A673 (cell line): ENCODE results near the gene CLEC4M. TPM values are rescaled to one million over a fixed set of nuclear protein-coding genes. Genes with fewer than 3 reads are reported as not detected.

ENCODE experiments used
- BruUV-seq: library from RNA; stranded (reverse); fragments of 400-500 nt; replicated peaks from 2 replicates; lab custom pipeline; 2021; lab: Mats Ljungman, UMichigan
- CTCF ChIA-PET: fragments of 300-600 bp; sonication (Branson Sonifier 250); formaldehyde crosslinking; loops from one replicate; lab custom pipeline; 2022; ENCODE audit warnings: antibody characterized with exemption; lab: Charles Lee
- POLR2A ChIA-PET: fragments of 300-600 bp; sonication (Branson Sonifier 250); formaldehyde crosslinking; loops from one replicate; lab custom pipeline; 2022; ENCODE audit warnings: antibody characterized with exemption; ENCODE audit not compliant: low non-redundant PET; lab: Charles Lee
- DNase-seq: peaks from one replicate; pipeline ENCODE4 v3.0.0-alpha.2; 2015; ENCODE audit warnings: low spot score
- H3K27ac ChIP-seq: fragments of 200-600 bp; sonication (generic); 2 replicates; pipeline ENCODE4 v1.5.1; 2016; ENCODE audit warnings: mixed run types, low read depth, mild to moderate bottlenecking, mixed read lengths, antibody characterized with exemption, low read length; ENCODE audit not compliant: poor library complexity, severe bottlenecking
- H3K27me3 ChIP-seq: fragments of 200-600 bp; sonication (generic); replicated peaks from 2 replicates; pipeline ENCODE4 v1.6.1; 2017; ENCODE audit warnings: mixed run types, low read depth, mild to moderate bottlenecking, mixed read lengths, antibody characterized with exemption, low read length; ENCODE audit not compliant: insufficient read depth, poor library complexity
- H3K36me3 ChIP-seq: fragments of 200-600 bp; sonication (generic); 2 replicates; pipeline ENCODE4 v1.6.1; 2016; ENCODE audit warnings: mixed run types, mild to moderate bottlenecking, mixed read lengths, antibody characterized with exemption, low read length; ENCODE audit not compliant: insufficient read depth, poor library complexity, severe bottlenecking
- H3K4me1 ChIP-seq: fragments of 200-600 bp; sonication (generic); 2 replicates; pipeline ENCODE4 v1.6.1; 2017; ENCODE audit warnings: mixed run types, mild to moderate bottlenecking, mixed read lengths, antibody characterized with exemption, low read length; ENCODE audit not compliant: insufficient read depth, poor library complexity, severe bottlenecking
- H3K4me3 ChIP-seq: fragments of 200-600 bp; sonication (generic); 2 replicates; pipeline ENCODE4 v1.5.1; 2016; ENCODE audit warnings: low read depth, mixed run types, mild to moderate bottlenecking, mixed read lengths, low read length; ENCODE audit not compliant: poor library complexity, severe bottlenecking
- H3K9me3 ChIP-seq: fragments of 200-600 bp; sonication (generic); 2 replicates; pipeline ENCODE4 v1.6.1; 2016; ENCODE audit warnings: mixed run types, low read depth, mild to moderate bottlenecking, mixed read lengths, antibody characterized with exemption, low read length; ENCODE audit not compliant: poor library complexity, severe bottlenecking
- CTCF ChIP-seq: fragments of 300-800, 200-600 bp; sonication (generic); conservative IDR thresholded peaks from 2 replicates; pipeline ENCODE4 v1.5.1; 2017; ENCODE audit warnings: low read depth, mild to moderate bottlenecking, antibody characterized with exemption, low read length, moderate library complexity, mixed read lengths
- EZH2 ChIP-seq: fragments of 200-600 bp; sonication (generic); IDR thresholded peaks from 2 replicates; pipeline ENCODE4 v1.6.1; 2017; ENCODE audit warnings: borderline replicate concordance, low read depth, mild to moderate bottlenecking, mixed read lengths, antibody characterized with exemption, low read length; ENCODE audit not compliant: poor library complexity, severe bottlenecking
- intact Hi-C: fragments of 100-400 bp; cut with micrococcal nuclease; formaldehyde crosslinking; loops from one replicate; pipeline ENCODE4 v1.10.0; 2022; ENCODE audit not compliant: unreplicated experiment
- total RNA-seq: library from RNA; stranded (reverse); gene quantifications from 2 replicates; pipeline ENCODE4 v1.2.3, GENCODE V29; 2021

CLEC4M gene
- total RNA-seq, 1 experiment from 2014 or later = not detected

- BruUV-seq = no TSS peak
- POLR2A ChIA-PET = no interaction called here
- H3K27ac ChIP-seq = no peak within 1 kb of the TSS
- CTCF ChIA-PET = no interaction called here
- no peaks in the 10 kb centered on the region for H3K4me1 ChIP-seq
- H3K27me3 ChIP-seq = peaks cover 67% of the 10 kb centered on the region
- H3K36me3 ChIP-seq = no peaks in the 10 kb centered on the region
- no peak within 1 kb of the TSS for H3K4me3 ChIP-seq
- TF ChIP-seq EZH2 (no peak), CTCF (no peak)
- no peak for DNase-seq
- intact Hi-C loops = no loop called here
- no peaks in the 10 kb centered on the region for H3K9me3 ChIP-seq
Observed at GRCh38 chr19:7732045-7732444, 31.0 kb upstream of the CLEC4M start, which contains the start of gene CLEC4G. TSS of gene CLEC4G (minus strand) at chr19:7732110. CDS start at chr19:7732102, 8 bp downstream.

- BruUV-seq = no TSS peak
- Histone ChIP-seq H3K36me3 (no peaks in the 10 kb centered on the region), H3K4me1 (no peaks in the 10 kb centered on the region), H3K4me3 (no peak overlapping the region), H3K27ac (no peak overlapping the region), H3K9me3 (no peaks in the 10 kb centered on the region), H3K27me3 (peaks cover 57% of the 10 kb centered on the region)
- DNase-seq = no peak
- no peak for TF ChIP-seq EZH2
- no peak for TF ChIP-seq CTCF
- intact Hi-C loops = no loop called here
- POLR2A ChIA-PET = no interaction called here
- CTCF ChIA-PET = no interaction called here
Observed at GRCh38 chr19:7733376-7733775, 29.7 kb upstream of the CLEC4M start.

GRCh38 chr19:7734220-7735203 is 28.5 kb upstream of the CLEC4M start:
- Histone ChIP-seq H3K36me3 (no peaks in the 10 kb centered on the region), H3K27me3 (peaks cover 53% of the 10 kb centered on the region), H3K4me1 (no peaks in the 10 kb centered on the region), H3K4me3 (no peak overlapping the region), H3K27ac (no peak overlapping the region), H3K9me3 (no peaks in the 10 kb centered on the region)
- intact Hi-C loops = no loop called here
- POLR2A ChIA-PET = no interaction called here
- CTCF ChIA-PET = no interaction called here
- BruUV-seq = no TSS peak
- DNase-seq = no peak
- TF ChIP-seq CTCF (no peak), EZH2 (no peak)
